Glomerular endothelial cell (primary cell): ENCODE results near the gene PAIP1. TPM values are rescaled to one million over a fixed set of nuclear protein-coding genes. Genes with fewer than 3 reads are reported as not detected.
"Not testable (repeated sequence)": the region's sequence is repeated elsewhere in the genome, so short reads cannot be mapped to it uniquely, and the experiment has no call there.

ENCODE experiments used
- DNase-seq: peaks from one replicate; pipeline ENCODE4 v3.0.0-alpha.2; 2011; ENCODE audit warnings: low read depth, low spot score; ENCODE audit errors: extremely low read depth
- total RNA-seq: library from RNA; depleted of rRNA; stranded (reverse); fragments of >200 nt; gene quantifications from 2 replicates; pipeline ENCODE4 v1.2.3, GENCODE V29; 2015

PAIP1 gene
- total RNA-seq, 1 donor from 2014 or later = 103 TPM

- no peak for DNase-seq
These were observed 33.2 kb downstream of the PAIP1 start for GRCh38 chr5:43523662-43524072.

- DNase-seq = no peak
These were observed 36.3 kb downstream of the PAIP1 start for GRCh38 chr5:43520615-43521014.

DNA sequence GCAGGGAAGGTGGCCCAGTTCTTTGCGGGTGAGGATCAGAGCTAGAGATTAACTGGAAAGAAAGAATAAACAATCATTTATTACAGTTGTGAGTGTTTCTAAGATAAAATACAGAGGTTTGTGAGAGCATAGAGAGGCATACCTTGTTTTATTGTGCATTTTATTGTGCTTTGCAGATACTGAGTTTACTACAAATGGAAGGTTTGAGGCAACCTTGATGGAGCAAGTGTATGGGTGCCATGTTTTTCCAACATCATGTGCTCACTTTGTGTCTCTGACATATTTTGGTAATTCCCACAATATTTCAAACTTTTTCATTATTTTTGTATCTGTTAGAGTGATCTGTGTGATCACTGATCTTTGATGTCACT, 41.2 kb downstream of the PAIP1 start:
- no peak for DNase-seq

- DNase-seq = peak; percentile 80
These were observed 41.8 kb downstream of the PAIP1 start, which contains the start of gene C5orf34 for GRCh38 chr5:43514816-43515677. TSS of gene C5orf34 (minus strand) at chr5:43515148. CDS start at chr5:43509339, 5,809 bp downstream.

GRCh38 chr5:43514471-43514815, 42.4 kb downstream of the PAIP1 start:
- DNase-seq = peak; percentile 20

DNA sequence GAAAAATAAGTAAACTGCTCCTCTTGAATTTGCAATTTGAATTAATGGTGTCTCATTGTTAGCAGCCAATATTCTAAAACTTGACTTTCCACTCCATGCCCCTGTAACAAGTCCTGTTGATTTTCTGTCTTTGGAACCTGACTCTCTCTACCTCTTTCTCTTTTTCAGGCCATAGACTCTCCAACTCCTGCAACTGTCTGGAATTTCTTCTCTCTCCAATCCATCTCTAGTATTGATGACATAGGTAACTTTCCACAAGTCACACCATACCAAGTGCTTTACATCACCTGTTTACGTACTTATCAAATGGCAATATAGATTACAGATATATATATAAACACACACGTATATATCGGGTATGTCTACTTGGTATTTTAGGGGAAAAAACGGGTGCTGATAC, 42.9 kb downstream of the PAIP1 start:
- no peak for DNase-seq

GRCh38 chr5:43511062-43511461, 45.8 kb downstream of the PAIP1 start:
- DNase-seq = not testable (repeated sequence)

GRCh38 chr5:43498581-43498980, 58.3 kb downstream of the PAIP1 start:
- DNase-seq = no peak

DNA sequence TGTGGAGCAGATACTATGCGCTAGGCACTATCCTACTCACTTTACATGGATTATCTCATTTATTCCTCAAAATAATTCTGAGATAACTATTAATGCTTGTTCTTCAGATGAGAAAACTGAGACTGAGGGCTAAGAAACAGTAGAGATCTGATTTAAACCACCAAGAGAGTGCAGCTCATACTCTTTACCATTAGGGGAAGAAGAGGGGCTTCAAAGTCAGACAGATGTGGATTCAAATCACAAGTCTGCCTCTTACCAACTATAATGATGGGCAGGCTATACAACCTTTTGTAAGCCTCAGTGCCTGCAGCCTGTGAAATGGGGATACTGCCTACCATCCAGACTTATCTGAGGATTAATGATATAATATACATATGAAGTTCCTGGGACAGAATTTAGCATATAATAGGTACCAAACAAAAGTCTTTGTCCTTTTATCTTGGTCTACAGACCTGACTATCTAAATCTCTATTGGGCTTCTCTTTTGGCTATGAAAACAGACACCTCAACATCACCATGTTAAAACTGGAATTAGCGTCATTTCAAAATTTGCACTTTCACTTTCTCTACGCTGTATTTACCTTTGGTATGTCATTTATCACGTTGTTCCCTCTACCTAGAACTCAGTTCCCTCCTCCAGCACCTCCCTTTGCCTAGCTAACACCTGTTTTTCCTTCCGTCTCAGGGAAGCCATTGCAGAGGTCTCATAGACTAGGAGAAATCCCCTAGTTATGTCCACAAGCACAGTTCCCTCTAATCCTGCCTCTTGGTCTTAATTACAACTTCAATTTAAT, 59.4 kb downstream of the PAIP1 start:
- no peak for DNase-seq

DNA sequence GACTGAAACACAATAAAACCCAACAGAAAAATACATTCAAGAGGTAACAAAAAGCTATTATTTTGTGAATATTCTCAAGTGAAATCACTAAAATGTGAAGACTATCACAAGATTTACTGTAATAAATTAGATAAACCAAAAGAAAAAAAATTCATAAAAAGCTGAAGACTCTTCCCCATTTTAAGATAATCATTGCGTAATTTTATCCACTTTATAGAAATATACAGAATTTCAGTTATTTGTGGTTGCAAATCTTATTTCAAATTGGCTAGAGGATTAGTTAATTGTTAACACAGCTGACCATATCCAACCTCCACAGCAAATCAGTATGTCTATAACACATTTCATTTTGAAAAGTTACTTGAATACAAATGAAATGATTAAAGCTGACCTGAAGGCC, 65.6 kb downstream of the PAIP1 start:
- DNase-seq = no peak

GRCh38 chr5:43486353-43486752, 70.5 kb downstream of the PAIP1 start:
- DNase-seq = no peak

DNA sequence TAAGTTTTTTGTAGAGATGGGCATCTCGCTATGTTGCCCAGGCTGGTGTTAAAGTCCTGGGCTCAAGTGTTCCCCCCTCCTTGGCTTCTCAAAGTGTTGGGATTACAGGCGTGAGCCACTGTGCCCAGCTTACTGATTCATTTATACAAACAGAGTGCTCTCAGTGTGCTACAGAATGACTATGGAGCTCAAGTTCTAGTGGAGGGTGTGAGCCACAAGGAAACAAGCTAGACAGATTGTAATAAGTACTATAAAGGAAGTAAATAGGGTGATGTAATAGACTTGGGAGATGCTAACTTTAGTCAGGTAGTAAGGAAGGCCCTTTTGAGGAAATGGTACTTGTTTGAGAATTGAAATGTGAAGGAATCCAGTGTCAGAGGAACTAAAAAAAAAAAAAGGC, 71.5 kb downstream of the PAIP1 start:
- no peak for DNase-seq

- peak; percentile 66 for DNase-seq
These were observed 72.6 kb downstream of the PAIP1 start for GRCh38 chr5:43484106-43484849.

- peak; percentile 55 for DNase-seq
These were observed 73.4 kb downstream of the PAIP1 start, which contains the start of gene TMEM267 for GRCh38 chr5:43483298-43484105. TSS of gene TMEM267 (minus strand) at chr5:43483865. CDS start at chr5:43453969, 29,896 bp downstream.

GRCh38 chr5:43482490-43483297, 74.2 kb downstream of the PAIP1 start:
- no peak for DNase-seq
